ENCODE measurements around the gene PCSK5.

The PCSK5 gene

DNA sequence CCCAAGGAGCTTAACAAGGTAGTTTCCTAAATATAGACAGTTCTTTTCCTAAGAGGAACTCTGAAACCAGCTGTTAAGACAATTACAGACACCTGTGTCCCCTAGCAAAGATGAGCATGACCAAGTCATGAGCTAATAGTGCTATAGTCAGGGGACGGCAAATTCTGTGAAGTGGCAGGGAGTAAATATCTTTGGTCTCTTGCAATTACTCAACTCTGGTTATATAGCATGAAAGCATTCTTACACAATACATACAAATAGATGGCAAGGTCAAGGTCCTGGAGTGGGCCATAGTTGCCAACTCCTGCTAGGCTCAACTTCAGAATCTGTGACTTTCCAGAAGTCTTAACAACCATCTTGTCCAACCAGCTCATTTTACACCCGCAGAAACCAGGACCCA, 400.1 kb downstream of the PCSK5 start:
- DNase-seq (ENCODE audit: low read depth): no peak
- H3K4me3 ChIP-seq (ENCODE audit: low read depth, low read length): no peak overlapping the region
- TF ChIP-seq CTCF (IDR thresholded peaks at IDR 0.05; ENCODE audit: low read depth, low read length, missing control alignments): no peak

DNA sequence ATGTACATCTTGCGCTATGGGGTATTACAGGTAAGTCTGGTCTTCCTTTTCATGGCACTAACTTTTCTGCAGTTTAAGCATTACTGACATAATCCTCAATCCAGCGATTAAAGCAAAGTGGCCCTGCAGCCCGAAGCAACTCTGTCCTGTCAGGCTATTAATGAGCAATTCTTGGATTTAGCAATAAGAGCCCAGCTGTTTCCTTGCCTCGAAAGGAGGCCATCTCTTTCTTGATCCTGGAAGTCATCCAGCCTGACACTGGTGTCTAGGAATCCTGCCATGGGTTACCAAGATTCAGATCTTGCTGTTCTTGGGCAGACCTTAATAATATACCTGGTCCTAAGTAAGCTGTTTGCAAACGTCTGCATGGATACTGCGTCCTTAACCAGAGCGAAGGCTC, 401.8 kb downstream of the PCSK5 start:
- DNase-seq (ENCODE audit: low read depth): no peak
- TF ChIP-seq CTCF (IDR thresholded peaks at IDR 0.05; ENCODE audit: low read depth, low read length, missing control alignments): no peak
- no peak overlapping the region for H3K4me3 ChIP-seq (ENCODE audit: low read depth, low read length)

- TF ChIP-seq CTCF (IDR thresholded peaks at IDR 0.05; ENCODE audit: low read depth, low read length, missing control alignments): no peak
- H3K4me3 ChIP-seq (ENCODE audit: low read depth, low read length): no peak overlapping the region
- no peak for DNase-seq (ENCODE audit: low read depth)
These were observed 402.2 kb downstream of the PCSK5 start for GRCh38 chr9:76292658-76293057.

DNA sequence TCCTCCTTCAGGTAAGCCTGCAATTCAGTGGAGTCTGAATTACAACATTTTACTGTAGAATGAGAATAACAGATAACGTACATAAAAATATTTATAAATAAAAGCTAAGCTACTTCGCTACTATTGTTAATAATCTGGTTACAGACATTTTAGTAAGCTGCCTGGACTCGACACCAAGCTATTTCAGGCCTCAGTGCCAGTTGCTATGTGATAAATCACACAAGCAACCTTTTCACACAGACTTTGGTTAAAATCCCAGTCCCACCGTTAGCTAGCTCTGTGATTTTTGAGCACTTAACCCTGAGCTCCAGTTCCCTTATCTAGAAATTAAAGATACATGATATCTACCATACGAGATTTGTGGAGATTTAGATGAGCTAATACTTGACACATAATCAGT, 403.8 kb downstream of the PCSK5 start:
- TF ChIP-seq CTCF (IDR thresholded peaks at IDR 0.05; ENCODE audit: low read depth, low read length, missing control alignments): no peak
- no peak overlapping the region for H3K4me3 ChIP-seq (ENCODE audit: low read depth, low read length)
- no peak for DNase-seq (ENCODE audit: low read depth)

DNA sequence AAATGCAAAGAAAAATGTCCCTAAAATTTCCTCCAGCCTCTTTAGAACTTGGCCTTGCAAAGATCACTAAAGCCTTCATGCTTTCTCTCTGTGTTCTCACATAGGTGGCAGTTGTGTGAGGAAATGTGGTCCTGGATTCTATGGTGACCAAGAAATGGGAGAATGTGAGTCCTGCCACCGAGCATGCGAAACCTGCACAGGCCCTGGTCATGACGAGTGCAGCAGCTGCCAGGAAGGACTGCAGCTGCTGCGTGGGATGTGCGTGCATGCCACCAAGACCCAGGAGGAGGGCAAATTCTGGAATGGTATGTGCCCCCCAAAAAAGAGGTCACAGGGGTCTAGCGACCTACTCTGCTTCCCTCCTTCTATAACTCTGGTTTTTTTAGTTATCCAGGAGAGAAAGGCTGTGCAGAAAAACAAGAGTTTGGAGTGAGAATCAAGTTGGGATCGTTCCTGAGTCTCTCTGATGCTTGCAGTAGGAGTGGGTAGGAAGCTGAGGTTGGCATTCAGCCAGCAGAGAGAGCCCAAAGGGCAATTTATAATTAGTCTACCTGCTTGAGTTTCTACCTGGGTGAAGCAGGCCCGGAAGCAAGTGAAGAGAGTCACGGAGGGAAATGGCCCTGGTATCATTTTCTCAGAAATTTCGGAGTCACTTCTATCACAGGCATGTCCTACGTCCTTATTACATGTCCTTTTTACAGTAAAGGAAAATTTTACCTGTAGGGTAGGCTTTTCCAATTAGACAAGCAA, 406.3 kb downstream of the PCSK5 start:
- no peak for DNase-seq (ENCODE audit: low read depth)
- H3K4me3 ChIP-seq (ENCODE audit: low read depth, low read length): no peak overlapping the region
- no peak for TF ChIP-seq CTCF (IDR thresholded peaks at IDR 0.05; ENCODE audit: low read depth, low read length, missing control alignments)

GRCh38 chr9:76297721-76298239, 407.3 kb downstream of the PCSK5 start:
- H3K4me3 ChIP-seq (ENCODE audit: low read depth, low read length): no peak overlapping the region
- TF ChIP-seq CTCF (IDR thresholded peaks at IDR 0.05; ENCODE audit: low read depth, low read length, missing control alignments): no peak
- no peak for DNase-seq (ENCODE audit: low read depth)
